Umbilical cord (tissue), 2 donors: ENCODE results near the gene CSMD2. TPM values are rescaled to one million over a fixed set of nuclear protein-coding genes. Genes with fewer than 3 reads are reported as not detected.

Experiments
- DNase-seq: peaks from one replicate; pipeline ENCODE4 v3.0.0-alpha.2; 2015; ENCODE audit warnings: low spot score
- total RNA-seq: library from RNA; depleted of rRNA; stranded (reverse); fragments of >200 nt; gene quantifications from one replicate; pipeline ENCODE4 v1.2.3, GENCODE V29; 2014; ENCODE audit warnings: low replicate concordance; ENCODE audit not compliant: insufficient read depth

CSMD2 gene
- total RNA-seq, 1 donor from 2014 or later, result 10.1 TPM

GRCh38 chr1:33616780-33617179, 548.2 kb downstream of the CSMD2 start:
- no peak for DNase-seq

GRCh38 chr1:33615546-33615945, 549.5 kb downstream of the CSMD2 start:
- DNase-seq, result no peak

- DNase-seq, result no peak
Measured at GRCh38 chr1:33610864-33611455, 554.1 kb downstream of the CSMD2 start.

GRCh38 chr1:33610391-33610790, 554.6 kb downstream of the CSMD2 start:
- no peak for DNase-seq

DNA sequence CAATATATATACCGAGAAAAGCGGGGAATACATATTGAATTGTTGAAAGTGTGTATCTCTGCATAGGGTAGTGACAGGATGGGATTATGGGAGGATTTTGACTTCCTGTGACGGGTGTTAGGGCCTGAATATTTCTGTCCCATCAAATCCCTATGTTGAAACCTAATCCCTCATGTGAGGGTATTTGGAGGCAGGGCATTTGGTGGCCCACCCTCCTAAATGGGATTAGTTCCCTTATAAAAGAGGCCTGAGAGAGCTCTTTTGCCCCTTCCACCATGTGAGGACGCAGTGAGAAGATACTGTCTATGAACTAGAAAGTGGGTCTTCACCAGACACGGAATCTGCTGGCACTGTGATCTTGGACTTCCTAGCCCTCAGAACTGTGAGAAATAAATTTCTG, 555.3 kb downstream of the CSMD2 start:
- no peak for DNase-seq

DNA sequence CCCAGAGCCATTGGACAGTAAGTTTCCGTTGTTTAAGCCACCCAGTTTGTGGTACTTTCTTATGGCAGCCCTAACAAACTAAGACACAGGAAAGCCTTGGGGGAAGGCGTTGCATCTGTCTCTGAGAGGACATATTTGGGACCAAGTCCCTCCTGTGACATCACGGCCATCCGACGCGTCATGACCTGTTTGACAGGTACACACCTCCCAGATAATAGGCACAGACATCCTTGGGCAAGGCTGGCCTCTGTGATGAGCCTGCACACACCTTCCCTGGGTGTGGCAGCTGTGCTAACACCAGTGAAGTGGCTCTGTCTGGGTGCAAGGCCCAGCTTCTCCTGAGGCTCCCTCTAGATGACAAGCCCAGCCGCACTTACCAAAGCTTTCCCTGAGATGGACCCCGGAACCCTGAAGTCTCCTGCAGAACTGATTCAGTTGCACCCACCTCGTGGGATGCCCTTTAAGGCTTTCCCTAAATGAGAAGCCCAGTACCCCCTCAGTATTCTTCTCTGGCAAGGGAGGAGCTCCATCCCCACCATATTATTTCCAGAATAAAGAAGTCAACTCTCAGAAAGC, 556.1 kb downstream of the CSMD2 start:
- no peak for DNase-seq

GRCh38 chr1:33607444-33608005, 557.5 kb downstream of the CSMD2 start:
- no peak for DNase-seq

DNA sequence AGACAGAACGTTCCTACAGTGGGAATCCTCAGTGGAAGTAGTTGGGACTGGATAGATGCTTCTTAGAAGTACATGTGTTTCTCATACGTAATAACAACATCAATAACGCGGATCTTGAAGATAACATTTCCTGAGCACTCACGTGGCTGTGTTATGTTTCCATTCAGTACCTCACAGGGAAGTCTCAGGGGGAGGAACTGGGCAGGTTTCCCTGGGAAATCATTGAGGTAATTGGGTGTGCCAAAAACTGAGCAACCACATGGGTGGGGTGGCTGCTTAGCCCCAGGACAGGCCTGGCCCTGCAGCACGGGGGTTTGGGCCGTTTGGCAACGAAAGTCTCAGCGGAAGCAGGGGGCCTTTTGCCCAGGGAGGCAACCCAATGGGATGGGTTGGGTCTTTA, 558.8 kb downstream of the CSMD2 start:
- DNase-seq, result no peak

DNA sequence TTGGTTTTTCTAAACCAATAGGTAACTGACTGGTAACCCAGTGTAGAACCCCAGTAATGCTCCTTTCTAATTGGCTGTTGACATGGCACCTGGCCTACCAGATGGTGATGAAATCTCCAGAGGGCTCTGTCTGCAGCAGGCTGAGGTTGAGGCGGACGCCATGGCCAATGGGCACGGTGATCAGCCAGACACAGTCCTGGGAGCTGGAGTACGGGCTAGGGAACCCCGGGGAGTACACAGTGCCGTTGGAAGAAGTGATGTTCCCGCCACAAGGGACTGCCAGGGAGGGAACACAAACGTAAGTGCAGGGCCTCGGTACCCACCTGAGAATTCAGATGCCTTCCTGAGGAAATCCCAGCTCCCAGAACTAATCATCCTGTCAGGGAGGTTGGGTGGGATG, 562.8 kb downstream of the CSMD2 start:
- no peak for DNase-seq

DNA sequence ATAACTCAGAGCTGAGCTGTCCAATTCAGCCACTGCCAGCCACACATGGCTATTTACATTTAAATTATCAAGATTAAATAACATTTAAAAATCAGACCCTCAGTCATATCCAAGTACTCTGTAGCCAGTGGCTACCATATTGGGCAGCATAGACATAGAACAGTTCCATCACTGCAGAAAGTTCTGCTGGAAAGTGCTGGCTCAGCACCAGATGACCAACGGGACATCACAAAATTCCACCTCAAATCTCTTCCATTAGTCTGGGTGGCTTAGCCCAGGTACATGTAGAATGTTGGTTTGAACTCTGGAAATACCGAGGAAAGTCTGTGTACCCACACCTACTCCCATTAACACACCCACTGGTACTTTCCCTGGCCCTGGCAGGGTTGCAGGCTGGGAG, 563.3 kb downstream of the CSMD2 start:
- DNase-seq, result no peak

GRCh38 chr1:33599516-33600115, 565.4 kb downstream of the CSMD2 start:
- DNase-seq, result no peak

DNA sequence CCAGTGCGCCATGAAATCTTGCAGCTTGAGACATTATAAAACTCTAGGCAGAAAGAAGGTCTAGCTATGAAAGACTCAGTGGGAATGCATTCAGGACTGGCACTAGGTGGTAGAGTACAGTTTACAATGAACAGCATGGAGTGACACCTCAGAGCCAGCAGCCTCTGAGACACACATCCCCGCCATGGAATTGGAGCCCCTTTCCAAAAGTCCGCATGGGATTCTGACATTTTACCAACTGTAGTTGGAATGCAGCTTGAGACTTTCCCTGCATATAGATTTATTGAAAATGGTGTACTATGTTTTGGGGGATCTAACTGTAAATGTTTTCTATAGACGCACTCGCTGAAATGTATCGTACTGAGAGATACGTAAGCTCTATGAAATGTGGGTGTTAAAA, 576.3 kb downstream of the CSMD2 start:
- no peak for DNase-seq

GRCh38 chr1:33586795-33587194, 578.2 kb downstream of the CSMD2 start:
- DNase-seq, result no peak

DNA sequence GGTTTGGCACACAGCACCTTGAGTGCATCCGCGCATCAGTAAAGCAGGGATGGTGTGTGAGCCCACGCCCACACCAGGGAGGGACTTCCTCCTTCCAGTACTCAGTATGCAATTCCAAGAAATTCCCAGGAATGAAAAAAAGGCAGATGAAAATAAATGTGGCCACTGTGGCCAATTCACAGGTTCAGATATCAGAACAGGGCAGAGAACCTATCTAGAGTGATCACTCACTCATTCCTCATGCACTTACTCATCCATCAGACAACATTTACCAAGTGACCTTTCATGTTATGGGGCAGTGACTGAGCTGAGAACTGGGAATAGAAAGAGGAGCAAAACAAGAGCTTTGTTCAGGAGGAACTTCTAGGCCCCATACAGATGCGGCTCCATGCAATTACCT, 578.9 kb downstream of the CSMD2 start:
- DNase-seq, result no peak

- DNase-seq, result no peak
Measured at GRCh38 chr1:33583567-33583966, 581.5 kb downstream of the CSMD2 start.

- DNase-seq, result no peak
Measured at GRCh38 chr1:33578557-33579448, 586.2 kb downstream of the CSMD2 start.

DNA sequence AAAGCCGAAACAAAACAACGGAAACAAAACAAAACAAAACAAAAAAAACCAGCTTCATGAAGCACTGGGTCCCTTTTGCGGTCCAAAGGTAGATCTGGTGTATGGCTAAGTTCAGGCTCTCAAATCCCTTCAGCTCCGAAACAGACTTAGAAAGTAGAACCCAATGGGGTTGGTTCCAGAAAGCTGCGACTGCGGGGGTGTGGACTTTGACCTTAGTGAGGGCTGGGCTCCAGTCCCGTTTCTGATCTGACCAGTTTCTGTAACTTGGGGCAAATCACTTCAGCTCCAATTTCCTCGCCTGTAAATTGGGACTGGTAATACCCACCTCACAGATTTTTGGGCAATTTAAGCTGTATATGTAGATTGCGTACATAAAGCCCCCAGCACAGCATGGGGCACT, 587.4 kb downstream of the CSMD2 start:
- DNase-seq, result no peak

- no peak for DNase-seq
Measured at GRCh38 chr1:33576821-33577599, 588.0 kb downstream of the CSMD2 start.

DNA sequence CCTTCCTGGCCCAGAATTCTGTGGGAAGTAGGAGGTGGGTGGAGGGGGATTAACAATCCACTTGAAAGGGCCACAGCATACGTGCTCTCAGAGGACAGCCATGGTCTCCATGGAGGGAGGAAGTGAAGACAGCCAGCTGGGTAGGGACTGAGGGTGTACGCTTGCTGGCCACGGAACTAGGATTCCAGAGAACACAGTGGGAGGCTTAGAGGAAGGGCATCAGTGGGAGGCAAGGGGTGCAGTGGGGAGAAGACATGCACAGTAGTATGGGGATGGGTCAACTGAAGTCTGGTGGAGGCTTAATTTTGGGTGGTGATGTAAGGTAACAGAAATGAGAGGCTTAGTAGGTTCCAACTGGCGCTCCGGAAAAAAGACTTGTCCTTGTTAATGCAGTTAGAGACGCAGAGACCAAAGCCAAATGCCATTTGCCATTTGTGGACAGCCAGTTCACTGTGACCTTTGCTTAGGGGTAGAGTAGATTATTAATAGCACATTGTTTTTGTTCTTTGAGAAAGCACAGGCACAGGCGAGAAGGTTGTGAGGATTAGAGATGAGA, 589.6 kb downstream of the CSMD2 start:
- no peak for DNase-seq

DNA sequence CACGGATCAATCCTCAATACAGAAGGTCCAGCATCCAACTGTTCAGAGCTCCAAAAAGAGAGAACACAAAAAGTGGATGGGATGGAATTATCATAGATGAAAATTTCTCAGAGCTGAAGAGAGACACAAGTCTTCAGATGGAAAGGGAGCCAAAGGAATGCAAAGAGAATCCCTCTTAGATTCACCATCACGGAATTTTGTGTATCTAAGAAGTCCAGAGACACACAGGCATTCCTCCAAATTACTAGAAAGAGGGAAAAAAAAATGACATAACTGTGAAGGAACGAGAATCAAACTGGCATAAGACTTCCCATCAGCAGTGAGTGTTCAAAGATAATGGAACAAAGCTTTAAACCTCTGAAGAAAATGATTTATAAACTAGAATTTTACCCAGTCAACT, 591.4 kb downstream of the CSMD2 start:
- DNase-seq, result no peak

DNA sequence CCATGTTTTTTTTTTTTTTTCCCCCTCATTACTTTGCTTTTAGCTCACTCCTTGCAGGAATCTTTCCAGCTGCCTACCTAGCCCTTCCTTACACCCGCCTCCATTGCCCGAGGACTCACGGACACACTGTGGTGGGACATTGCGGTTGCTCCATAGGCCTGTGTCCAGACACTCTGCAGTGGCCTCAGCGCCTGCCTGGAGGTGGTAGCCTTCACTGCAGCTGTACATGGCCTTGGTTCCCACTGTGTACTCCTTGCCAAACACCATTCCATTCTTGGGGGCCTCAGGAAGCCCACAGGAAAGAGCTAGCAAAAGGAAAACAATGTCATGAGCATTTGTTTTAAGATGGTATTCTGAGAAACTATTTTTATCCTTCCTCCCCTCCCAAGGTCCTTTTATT, 592.6 kb downstream of the CSMD2 start:
- no peak for DNase-seq
